IPS-18c (cell line): ENCODE measurements around the gene FYCO1.
"Not testable (repeated sequence)": the region's sequence is repeated elsewhere in the genome, so short reads cannot be mapped to it uniquely, and the experiment has no call there.

Experiments
- H3K4me3 ChIP-seq: 2 replicates; pipeline ENCODE4 v1.7.0; 2013; ENCODE audit warnings: low read depth, mild to moderate bottlenecking, low read length, moderate library complexity; ENCODE audit not compliant: insufficient read depth
- H3K9me3 ChIP-seq: one replicate; pipeline ENCODE4 v1.6.1; 2013; ENCODE audit warnings: mild to moderate bottlenecking, low read length, moderate library complexity; ENCODE audit not compliant: control insufficient read depth, insufficient read depth

Gene FYCO1

DNA sequence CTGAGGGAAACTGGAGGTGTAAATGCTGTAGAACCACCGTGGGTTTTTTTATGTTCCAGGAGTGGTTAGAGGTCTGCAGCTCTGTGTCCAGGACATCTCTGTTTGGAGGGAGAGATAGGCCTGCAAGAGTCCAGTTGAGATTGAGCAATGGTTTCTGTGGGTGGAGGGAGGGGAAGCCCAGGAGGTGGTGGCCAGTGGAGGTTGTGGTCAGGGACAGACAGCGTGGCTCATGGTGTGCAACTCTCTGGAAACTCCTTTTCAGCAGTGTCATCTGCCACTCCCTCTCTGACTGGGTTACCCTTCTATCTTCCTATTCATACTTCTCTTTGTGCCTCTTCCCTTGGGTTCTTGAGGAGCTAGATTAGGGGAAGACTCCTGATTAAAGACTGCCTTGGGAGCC is 22.1 kb upstream of the FYCO1 start:
- H3K9me3 ChIP-seq: no peaks in the 10 kb centered on the region
- no peak overlapping the region for H3K4me3 ChIP-seq

- Histone ChIP-seq H3K4me3 (no peak overlapping the region), H3K9me3 (peaks cover 2% of the 10 kb centered on the region)
These were observed 17.9 kb upstream of the FYCO1 start for GRCh38 chr3:46013316-46014094.

GRCh38 chr3:46012246-46012645 is 16.6 kb upstream of the FYCO1 start:
- Histone ChIP-seq H3K4me3 (no peak overlapping the region), H3K9me3 (peaks cover 2% of the 10 kb centered on the region)

- Histone ChIP-seq H3K9me3 (peaks cover 2% of the 10 kb centered on the region), H3K4me3 (no peak overlapping the region)
These were observed 15.0 kb upstream of the FYCO1 start for GRCh38 chr3:46010519-46011113.

GRCh38 chr3:46008058-46008457 is 12.4 kb upstream of the FYCO1 start:
- H3K9me3 ChIP-seq: peaks cover 2% of the 10 kb centered on the region
- no peak overlapping the region for H3K4me3 ChIP-seq

GRCh38 chr3:46007280-46007679 is 11.7 kb upstream of the FYCO1 start:
- Histone ChIP-seq H3K9me3 (peaks cover 2% of the 10 kb centered on the region), H3K4me3 (no peak overlapping the region)

DNA sequence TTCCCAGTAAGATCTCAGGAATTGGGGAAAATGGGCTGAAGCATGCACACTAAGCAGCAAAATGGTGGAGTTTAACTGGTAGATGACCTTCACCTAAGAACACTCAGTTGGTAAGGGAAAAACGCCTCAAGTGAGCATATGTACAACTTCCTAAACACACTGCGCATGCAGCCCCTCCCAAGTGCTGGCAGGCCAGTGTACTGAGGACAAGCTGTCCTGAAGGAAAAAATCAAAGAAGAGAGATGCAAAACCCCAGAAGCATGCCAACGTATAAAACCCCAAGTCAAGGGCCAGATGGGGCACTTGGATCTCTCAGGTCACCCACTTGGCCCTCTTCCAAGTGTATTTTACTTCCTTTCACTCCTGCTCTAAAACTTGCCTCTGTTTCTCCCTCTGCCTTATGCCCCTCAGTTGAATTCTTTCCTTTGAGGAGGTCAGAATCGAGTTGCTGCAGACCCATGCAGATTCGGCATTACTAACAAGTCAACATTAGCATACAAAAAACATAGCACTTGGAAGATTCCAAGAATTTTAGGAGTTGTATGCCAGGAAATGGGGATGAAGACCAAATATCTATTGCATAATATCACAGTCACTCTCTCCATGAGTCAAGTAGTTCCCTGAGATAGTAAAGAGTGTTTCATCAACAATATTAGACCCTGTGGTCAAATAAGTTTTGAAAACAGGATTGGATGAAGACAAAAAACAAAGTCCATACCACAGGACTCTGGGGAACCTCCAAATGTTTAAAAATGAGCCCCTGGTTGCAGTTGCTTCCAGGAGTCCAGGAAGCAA is 10.8 kb upstream of the FYCO1 start:
- Histone ChIP-seq H3K4me3 (no peak overlapping the region), H3K9me3 (peaks cover 2% of the 10 kb centered on the region)

DNA sequence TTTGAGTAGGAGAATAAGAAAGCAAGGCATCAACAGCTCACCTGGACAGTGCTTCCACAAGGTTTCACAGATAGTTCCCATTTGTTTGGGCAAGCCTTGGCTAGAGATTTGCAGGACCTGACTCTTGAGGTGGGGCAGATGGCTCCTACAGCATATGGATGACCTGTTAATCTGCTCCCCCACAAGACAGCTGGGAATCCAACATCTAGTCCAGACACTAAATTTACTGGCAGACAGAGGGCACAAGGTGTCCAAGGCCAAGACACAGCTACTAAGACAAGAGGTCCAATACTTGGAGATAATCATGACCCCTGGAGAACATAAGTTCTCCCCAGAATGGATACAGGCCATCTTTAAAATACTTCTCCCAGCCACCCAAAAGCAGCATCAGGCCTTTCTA is 8.1 kb upstream of the FYCO1 start:
- H3K4me3 ChIP-seq, H3K9me3 ChIP-seq: not testable (repeated sequence)

DNA sequence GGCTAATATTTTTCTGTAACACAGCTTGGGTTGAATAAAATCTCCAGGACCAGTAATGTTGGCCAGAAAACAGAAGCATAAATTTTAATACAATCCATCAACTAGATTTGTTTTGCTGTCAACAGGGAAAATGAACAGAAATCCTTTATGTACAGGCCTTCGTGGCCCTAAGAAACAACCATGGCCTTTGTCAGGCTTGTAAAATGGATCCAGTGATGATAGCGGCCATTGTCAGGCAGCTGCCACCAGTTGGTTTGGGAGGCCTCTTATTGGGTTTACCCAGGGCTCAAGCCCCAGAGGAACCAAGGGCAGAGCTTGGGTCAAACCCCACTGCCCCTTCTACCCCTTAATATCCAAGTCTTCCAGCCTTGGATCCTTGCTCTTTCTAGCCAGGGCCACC is 5.6 kb upstream of the FYCO1 start:
- Histone ChIP-seq H3K9me3 (peaks cover 2% of the 10 kb centered on the region), H3K4me3 (no peak overlapping the region)

DNA sequence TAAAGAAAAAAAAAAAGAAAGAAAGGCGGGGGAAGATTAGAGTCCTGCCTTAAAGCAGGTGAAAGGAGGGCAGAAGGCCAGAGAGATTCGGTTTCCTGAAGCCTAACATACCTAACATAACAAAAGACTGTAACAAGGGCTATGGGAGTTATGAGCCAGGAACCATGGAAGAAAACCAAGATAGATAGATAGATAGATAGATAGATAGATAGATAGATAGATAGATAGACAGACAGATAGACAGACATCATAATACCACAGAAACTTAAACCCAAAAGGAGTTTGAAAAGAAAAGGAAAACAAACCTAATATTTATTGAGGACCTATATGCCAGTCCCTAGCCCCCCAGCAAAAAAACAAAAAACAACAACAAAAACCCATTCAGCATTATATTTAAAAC is 2.3 kb upstream of the FYCO1 start:
- H3K4me3 ChIP-seq: no peak overlapping the region

DNA sequence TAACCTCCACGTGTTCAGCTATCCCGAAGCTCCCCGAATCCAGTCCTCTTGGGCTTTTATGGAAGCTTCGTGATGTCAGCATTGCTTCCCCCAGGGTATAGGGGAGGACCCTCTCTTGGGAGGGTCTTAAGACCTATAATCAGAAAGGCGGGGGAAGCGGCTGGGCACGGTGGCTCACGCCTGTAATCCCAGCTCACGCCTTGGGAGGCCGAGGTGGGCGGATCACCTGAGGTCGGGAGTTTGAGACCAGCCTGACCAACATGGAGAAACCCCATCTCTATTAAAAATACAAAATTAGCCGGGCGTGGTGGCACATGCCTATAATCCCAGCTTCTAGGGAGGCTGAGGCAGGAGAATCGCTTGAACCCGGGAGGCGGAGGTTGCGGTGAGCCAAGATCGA is 1.9 kb upstream of the FYCO1 start:
- H3K4me3 ChIP-seq: not testable (repeated sequence)

More for the DNA sequence above, 2.3 kb upstream of the FYCO1 start:
- peaks cover 2% of the 10 kb centered on the region for H3K9me3 ChIP-seq

GRCh38 chr3:45994419-45995235 is 997 bp downstream of the FYCO1 start:
- Histone ChIP-seq H3K4me3 (peak overlapping the region; percentile 93), H3K9me3 (no peaks in the 10 kb centered on the region)

More for the DNA sequence above, 1.9 kb upstream of the FYCO1 start:
- H3K9me3 ChIP-seq: not testable (repeated sequence)

GRCh38 chr3:45993421-45994027 is 2.1 kb downstream of the FYCO1 start:
- no peak overlapping the region for H3K4me3 ChIP-seq
- no peaks in the 10 kb centered on the region for H3K9me3 ChIP-seq

GRCh38 chr3:45992821-45993221 is 2.8 kb downstream of the FYCO1 start:
- H3K9me3 ChIP-seq: no peaks in the 10 kb centered on the region
- H3K4me3 ChIP-seq: no peak overlapping the region

GRCh38 chr3:45992133-45992729 is 3.4 kb downstream of the FYCO1 start:
- no peak overlapping the region for H3K4me3 ChIP-seq

GRCh38 chr3:45991341-45991740 is 4.3 kb downstream of the FYCO1 start:
- H3K9me3 ChIP-seq: no peaks in the 10 kb centered on the region

More at GRCh38 chr3:45992133-45992729, 3.4 kb downstream of the FYCO1 start:
- H3K9me3 ChIP-seq: no peaks in the 10 kb centered on the region

More at GRCh38 chr3:45991341-45991740, 4.3 kb downstream of the FYCO1 start:
- no peak overlapping the region for H3K4me3 ChIP-seq
